CMK (cell line): Measurements from ENCODE around the gene PHC2.

Experiments used
- DNase-seq: peaks from one replicate; pipeline ENCODE4 v3.0.0-alpha.2; 2010; ENCODE audit warnings: low read depth

Gene PHC2

DNA sequence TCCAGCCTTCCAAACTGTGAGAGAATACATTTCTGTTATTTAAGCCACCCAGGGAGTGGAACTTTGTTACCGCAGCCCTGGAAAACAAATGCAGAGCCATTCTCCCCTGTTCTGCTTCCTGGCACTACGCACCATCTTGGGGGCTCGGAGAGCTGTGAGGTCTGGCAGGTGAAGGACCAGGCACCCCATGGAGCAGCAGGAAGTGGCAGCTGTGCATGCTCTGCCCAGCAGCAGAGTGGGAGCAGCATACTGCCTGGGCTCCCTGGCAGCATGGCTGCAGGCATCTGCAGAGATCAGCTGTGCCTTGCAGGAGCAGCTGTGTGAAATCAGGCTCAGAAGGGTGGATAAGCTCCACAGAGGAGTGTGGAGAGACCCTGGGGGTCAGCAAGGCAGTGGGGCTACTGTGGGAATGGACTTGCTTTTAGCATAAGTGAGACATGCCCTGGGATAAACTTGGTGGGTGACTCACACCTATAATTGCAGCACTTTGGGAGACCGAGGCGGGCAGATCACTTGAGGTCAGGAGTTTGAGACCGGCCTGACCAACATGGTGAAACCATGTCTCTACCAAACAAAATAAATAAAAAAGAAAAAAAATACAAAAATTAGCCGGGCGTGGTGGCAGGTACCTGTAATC lies 23.9 kb upstream of the PHC2 start:
- no peak for DNase-seq

DNA sequence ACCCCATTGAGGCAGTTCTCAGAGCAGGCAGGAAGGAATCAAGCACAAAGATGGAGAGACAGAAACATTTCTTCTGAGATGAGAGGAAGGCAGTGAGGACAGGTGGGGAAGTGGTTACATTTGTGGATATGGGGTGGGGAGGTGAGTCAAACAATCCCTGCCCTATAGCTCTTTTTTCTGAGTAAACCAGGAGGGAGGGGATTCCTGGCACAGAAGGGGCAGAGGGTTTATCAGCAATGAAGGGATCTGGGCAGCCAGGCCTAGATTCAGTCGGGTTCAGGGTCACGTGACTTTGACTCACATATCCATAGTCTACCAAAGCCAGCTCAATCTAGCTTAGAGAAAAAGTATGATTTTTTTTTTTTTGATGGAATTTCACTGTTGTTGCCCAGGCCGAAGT lies 15.7 kb upstream of the PHC2 start:
- DNase-seq: no peak

DNA sequence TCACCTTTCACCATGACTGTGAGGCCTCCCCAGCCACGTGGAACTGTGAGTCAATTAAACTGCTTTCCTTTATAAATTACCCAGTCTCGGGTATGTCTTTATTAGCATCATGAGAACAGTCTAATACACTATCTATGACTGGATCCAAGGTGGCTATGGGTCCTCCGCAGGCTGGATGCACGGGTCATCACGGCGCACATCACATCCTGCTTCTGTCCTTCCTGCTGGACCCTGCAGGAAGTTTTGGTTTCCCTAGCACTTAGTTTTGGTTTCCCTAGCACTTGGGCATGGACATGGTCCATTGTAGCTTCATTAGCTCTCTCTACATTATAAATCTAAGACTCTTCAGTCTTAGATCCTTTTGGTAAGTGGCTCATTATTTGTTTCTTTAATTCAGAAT lies 14.2 kb upstream of the PHC2 start:
- DNase-seq: no peak

DNA sequence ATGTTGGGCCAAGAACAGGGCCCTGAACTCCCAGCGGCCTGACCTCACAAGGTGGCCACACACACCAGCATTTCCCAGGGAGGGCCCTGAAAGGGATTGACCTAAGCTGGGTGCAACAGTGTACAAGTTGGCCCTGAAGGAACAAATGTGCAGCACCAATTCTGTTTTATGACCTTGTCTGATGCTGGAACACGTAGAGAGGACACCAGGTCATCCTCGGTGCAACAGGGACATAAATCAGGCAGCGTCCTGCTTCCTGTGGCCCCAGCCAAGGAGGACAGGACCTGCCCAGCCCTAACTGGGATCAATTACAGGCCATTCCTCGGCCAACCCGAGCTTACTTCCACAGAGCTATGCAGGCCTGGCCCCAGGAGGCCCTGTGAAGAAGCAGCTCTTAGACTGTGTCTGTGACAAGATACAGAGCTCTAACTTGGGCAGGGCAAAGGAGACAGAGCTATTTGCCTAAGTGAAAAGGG lies 12.8 kb upstream of the PHC2 start:
- no peak for DNase-seq

DNA sequence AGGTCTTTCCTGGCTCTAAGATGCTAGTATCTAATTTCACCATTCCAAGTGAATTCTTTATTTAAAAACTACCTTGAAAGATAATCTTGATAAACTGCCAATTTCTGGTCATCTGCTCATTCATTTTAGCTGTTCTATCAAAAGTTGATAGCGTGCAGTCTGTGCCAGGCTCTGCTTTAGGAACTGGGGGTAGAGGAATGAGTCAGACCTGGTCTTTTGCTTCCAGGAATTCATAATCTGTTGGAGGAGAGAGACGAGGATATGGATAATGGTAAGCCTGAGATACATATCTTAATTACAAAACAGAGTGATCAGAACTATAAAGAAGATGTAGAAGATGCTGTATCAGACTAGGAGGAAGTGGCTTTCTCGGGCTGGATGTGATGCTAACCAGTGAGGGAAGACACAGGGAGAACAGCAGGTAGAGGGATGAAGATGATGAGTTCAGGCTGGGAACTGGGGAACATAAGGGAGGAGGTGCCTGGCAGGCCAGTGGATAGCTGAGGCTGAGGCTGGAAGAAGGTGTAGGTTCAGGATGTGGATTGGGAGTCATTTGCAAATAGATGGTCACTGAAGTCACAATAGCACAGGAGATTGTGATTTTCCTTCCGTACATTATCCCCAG lies 12.3 kb upstream of the PHC2 start:
- DNase-seq: no peak

DNA sequence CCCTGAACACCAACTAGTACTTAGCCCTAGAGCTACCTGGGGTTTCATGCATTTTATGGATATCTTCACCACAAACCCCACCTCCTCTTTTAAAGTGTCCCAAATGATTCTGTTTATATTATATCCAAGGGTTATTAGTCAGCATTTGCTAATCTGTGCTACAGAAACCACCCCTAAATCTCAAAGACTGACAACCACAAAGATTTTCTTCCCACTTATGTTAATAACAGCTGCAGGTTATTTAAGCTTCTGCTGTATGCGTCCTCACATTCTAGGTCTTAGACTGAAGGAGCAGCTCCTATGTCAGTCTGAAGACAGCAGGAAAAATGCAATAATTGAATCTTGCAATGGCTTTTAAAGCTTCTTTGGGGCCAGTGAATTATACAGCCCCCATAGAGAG lies 11.2 kb upstream of the PHC2 start:
- no peak for DNase-seq

DNA sequence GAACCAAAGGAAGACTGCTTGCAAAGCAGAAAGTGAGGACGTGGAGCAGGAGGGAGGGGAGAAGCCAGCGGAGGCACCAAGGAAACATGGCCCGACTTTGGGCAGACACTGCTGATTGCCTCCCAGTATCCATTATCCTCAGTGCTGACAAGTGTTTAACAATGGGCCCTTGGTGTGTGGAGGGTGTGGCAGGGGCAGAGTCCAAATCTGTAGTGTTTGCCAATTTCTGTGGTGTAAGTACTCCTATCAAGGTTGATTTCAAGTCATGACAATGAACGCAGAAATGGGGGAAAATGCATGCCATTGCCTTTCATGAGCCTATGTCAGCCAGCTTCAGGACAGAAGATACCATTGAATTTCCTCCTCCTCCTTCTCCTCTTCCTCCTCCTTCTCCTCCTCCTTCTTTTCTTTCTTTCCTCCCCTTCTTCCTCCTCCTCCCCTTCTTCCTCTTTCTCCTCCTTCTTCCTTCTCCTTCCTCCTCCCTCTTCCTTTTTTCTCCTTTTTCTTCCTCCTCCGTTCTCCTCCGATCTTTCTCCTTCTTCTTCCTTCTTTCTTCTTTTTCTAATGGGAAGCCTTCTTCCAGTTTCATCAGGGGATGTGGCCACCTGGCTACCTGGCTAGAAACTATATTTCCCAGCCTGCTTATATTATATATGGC lies 10.3 kb upstream of the PHC2 start:
- no peak for DNase-seq

DNA sequence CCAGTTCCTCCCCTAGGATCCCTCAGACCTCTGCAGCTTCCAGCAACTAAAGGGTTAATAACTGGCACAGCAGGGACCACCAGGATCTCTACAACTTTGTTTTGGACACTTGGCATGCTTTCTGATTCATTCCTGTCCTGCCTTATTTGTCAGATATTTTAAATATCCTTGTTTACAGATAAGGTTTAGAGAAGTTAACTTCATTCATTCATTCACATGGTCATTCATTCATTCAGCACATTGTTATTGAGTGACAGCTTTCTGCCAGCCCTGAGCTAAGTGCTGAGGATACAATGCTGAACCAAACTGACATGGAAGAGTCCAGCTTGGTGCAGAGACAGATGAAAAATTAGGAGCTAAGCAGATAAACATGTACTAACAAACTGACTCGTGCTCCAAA lies 8.8 kb upstream of the PHC2 start:
- no peak for DNase-seq

DNA sequence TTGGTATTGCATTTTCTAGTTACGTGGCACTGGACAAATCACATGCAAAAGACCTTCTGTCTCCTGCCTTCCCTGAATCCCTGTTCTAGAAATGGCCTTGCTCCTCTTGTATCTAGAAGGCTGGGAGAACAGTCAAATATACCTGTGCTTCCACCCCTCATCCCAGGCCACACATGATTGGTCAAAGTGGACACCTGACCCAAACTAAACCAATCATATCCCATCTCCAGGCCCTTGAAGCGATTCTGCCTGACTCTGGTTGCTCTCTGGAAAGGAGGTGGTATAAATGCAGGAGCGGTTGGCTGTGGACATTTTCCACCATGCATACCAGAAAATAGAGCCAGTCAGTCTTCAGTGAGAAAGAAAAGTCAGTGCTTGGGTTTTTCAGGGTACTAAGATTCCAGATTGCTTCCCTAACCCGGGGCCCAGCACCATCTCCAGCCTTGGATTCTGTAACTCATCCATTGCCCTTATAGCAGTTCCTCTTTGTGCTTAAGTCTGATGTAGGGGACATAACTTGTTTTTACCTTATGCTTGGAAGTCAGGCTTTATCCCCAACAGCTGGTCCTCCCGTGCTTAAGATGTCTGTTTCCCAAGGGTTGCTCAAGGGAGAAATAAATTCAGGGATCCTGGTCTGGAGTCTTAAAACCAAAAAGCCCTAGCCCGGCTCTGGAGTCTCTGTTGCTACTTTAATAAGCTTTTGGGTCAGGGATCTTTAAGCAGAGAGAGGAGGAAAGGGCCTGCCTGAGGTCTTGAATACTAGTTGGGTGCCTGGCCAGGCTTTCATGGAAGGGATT lies 7.7 kb upstream of the PHC2 start:
- DNase-seq: no peak

DNA sequence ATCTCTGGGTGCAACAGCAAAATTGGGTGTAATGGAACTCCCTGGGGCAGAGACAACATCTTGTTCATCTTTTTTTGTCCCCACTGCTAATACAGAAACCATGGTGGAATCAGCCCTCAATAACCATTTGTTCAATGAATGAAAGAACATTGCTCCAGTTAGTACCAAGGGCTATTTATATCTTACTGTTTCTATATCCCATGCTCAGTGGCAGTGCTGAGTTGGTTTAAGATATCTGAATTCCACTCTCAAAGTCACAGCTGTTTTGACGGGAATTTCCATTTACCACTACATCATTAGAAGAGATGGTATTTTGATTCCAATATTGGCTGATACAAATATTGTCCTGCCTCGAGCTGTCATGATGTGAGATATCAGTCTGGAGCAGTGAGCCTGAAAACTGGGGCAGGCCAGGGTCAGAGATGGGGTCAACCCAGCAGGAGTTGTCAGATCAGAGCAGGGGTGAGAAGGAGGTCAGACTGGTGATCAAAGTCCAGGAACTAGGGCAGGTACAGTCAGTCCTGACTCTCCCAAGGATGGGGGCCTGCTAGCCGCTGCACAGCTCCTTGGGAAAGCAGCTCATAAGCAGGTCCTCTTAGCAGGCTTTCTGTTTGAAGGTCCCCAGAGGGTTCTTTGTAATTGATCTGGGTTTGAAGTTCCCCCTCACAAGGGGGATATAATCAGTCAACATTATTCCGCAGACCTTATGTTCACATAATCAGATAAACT lies 5.8 kb upstream of the PHC2 start:
- no peak for DNase-seq

DNA sequence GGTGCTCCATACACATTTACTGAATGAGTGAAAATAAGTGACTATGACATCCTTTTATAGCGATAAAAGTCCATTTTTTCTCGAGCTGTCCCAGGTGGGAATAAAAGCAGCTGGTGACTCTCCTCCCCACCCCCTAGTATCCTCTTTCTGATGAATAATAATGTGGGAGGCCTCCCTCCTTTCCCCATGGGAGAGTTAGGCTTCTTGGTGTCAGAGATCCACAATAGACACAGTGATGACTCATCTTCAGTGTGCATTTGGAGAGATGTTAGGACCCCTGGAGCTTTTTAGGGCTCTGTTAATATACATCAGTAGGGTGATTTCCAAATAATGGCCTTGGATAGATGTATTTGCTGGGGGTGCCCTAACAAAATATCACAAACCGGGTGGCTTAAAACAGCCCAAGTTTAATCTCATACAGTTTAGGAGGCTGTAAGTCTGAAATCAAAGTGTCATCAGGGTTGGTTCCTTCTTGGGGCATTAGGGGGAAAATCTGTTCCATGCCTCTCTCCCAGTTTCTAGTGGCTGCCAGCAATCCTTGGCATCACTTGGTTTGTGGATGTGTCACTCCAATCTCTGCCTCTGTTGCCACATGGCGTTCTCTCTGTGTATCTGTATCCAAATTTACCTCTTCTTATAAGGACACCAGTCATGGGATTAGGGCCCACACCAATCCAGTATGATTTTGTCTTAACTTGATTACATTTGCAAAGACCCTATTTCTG lies 4.4 kb upstream of the PHC2 start:
- no peak for DNase-seq

DNA sequence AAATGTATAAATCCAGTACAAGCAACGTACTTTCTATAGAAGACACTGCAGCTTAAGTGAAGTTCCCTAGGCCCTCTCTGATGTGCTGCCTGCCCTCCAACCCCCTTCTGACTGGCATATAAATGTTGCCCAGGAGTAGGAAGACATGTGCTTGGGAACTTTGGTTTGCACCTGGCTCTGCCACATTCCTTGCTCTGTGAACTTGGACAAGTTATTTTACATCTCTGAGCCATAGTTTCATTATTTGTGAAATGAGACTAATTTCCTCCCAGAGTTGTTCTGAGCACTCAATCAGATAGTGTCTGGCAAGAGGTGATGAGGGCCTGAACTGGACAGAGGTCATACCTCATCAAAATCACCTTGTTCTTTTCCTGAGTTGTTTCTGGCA lies 3.5 kb upstream of the PHC2 start:
- DNase-seq: no peak

DNA sequence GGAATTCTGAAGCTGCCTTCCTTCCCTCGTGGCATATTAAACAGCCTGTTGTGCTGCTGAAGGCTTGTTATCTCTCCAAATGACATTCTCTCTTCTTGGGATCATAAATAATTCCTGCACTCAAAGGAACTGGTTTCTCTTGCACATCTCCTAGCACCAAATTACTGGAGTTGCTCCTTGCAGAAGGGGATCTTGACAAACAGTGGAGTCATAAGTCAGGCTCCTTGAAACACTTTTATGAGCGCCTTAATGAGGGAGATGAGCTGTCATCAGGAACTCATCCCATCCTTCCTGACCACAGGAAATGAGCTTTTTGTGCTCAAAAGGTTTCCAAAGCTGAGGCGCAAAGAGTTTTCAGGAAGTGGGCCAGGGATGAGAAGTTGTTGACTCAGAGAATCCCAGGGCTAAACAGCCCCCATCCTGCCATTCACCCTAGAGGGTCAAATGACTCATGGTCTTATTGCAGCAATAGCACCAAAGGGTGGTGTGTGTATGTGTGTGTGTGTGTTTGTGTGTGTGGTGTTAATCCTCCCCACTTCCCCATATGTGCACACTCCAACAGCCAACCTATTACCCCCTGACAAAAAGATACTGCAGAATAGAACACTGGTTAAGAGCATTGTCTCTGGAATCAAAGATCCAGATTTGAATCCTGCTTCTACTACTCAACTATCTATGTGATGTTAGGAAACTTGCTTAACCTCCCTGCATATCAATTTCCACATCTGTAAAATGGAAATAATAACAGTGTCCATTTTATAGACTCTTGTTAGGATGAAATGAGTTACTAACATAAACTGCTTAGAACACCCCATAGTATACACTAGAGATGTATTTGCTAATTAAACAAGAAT lies 2.8 kb upstream of the PHC2 start:
- DNase-seq: no peak

DNA sequence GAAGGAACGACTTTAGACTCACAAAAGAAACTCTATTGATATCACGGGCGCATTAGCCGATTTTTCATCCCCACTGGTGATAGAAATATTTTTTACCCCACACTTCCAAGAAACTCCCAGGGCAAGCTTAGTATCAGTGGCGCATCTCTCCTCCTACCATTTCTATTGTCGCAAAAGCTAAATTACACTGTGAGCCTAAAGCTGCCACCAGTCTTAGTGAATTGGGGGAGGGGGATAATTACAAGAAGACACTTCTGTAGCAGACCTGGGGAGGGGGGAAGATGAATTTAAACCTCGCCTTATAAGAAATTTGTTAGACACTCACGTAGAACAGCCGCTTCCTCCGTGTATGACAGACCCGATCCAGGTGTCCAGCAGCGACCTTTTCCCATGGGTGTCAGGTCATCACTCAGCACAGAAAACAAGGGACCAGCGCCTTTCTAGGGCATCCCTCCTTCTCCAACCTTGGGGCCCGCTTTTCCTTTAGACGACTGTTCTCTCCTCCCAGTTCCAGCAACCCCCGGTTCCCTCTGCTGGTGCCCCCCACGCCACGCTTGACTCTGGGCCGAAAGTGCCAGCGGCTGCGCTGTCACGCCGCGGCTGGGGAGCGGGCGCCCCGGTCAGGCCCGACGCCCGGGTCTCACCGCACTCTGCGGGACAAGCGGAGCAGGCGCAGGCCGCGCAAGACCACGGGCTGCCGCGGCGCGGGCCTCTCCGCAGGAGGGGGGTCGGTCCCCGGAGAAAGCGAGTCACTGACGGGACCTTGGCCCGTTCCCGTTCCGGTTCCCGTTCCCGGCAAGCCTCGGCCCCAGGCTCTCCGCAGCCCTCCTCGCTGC lies 821 bp downstream of the PHC2 start:
- peak; percentile 15 for DNase-seq

DNA sequence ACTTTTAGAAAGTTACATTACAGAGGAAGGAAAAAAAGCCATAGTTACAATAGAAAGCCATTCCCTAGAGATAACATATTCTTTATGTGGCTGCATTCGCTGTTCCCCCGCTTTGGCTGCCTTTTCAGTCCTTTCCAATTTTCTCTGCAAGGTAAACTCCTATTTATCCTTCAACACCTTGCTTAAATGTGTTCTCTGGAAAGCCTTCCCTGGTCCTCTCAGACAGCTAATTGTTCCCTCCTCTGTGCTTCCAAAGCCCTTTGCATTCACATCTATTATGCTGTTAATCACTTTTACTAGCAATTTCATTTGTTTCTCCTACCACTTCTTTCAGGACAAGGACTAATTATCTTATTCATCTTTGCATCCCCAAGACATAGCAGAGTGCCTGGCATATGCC lies 1.6 kb downstream of the PHC2 start:
- DNase-seq: no peak

DNA sequence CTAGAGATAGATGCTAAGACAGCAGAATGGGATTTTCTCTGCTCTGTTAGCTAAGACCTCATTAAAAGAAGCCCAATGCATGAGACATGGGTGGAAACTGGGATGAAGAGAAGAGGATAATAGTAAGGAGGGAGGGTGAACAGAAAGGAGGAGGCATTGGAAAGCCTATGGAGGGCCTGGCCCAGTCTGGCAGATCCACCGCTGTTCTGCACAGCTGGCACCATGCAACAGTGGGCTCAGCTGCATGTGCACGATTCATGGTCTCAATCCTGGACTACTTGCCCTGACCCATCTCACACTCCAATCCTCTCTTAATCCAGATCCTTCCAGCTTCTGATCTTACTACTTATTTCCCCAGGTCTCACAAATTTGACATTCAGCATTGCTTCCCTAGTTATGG lies 2.2 kb downstream of the PHC2 start:
- no peak for DNase-seq

DNA sequence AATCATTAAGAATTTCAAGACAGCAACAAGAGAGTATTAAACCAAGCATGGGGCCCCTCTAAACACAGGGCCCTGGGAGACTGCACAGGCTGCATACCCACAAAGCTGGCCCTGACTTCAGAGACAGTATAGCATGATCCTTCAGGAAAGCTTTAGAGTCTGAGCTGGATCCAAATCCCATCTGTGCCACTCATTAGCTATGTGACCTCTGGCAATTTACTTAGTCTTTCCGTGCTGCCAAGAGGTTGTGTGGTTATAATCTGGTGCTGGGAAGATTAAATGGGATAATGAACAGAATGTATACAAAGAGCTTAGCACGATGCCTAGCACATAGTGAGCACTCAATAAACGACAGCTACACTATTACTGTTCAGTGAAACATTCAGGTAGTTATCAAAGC lies 4.0 kb downstream of the PHC2 start:
- DNase-seq: no peak

DNA sequence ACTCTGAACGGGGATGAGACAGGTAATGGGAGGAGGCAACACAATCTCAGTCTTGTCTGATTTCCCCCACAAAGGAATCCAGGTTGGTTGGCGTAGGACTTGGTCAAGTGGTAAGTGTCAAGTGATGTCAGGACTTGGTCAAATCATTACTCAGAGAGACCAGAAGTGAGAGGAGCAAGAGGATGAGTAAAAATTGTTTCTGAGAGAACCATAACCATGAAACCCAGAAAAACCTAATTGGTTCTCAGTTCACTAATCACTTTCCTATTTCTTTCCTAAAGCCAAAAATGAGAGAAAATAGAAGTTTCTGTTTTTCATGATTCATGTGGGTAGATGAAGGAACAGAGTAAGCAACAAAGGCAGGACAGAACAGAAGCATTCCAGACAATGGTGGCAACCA lies 5.0 kb downstream of the PHC2 start:
- DNase-seq: no peak

DNA sequence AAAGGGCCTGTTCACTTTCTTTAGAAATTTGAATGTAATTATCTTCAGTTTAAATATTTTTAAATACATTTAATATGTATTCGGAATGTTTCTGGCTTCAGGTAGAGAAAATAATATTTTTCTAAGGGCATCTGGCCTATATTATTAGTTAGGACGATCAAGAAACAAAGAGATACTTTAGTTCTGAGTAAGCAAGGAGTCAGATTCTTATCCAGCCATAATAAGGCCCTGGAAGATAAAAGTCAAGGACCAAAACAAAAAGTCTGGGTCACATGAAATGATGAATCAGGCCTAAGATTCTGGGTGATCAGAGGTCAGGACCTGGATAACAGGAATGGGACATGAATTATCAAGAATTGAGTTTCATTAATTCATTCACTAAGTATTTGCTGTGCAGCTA lies 6.3 kb downstream of the PHC2 start:
- DNase-seq: no peak

DNA sequence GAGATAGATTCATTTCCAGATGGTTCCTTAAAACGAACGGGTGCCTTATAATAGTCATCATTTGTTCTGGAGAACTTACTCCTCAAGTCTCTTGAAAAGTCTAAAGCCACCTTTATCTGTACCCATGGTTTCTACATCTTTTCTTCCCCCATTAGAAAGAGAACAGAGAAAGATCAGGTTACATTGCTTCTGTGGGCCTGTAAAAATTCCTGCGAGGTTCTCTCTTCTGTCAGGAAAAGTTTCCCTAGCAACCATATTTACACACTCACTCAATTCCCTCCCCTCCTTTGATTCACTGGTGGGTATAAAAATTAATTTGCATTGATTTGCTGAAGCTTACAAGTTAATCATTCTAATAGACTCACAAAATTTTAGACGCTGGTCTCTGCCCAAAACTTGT lies 6.7 kb downstream of the PHC2 start:
- DNase-seq: no peak
